Measurements from ENCODE around the gene H2AZ1.

H2AZ1 gene

GRCh38 chr4:99949034-99949998 is 759 bp downstream of the H2AZ1 start:
- peak; percentile 90 for DNase-seq (ENCODE audit: low spot score)
- H2BK120ac ChIP-seq (ENCODE audit: low read depth, low read length), result no peak overlapping the region
- H3K27me3 ChIP-seq (ENCODE audit: control insufficient read depth in 3 of 3, insufficient read depth in 3 of 3, low read depth in 1 of 3, low read length in 3 of 3), result no peaks in the 10 kb centered on the region
- peak overlapping the region; percentile 76 for H2AFZ ChIP-seq (ENCODE audit: low read length)
- no peaks in the 10 kb centered on the region for H3K79me1 ChIP-seq (ENCODE audit: low read depth, low read length)
- peaks cover 0 to 3% of the 10 kb centered on the region in 2 donors for H3K9me3 ChIP-seq (replicated peaks in 1 of 2; ENCODE audit: control insufficient read depth in 2 of 2, insufficient read depth in 1 of 2, low read depth in 1 of 2, low read length in 2 of 2)
- H3K4me1 ChIP-seq (ENCODE audit: control insufficient read depth in 2 of 2, insufficient read depth in 1 of 2, low read depth in 1 of 2, low read length in 2 of 2), result peaks cover 2 to 19% of the 10 kb centered on the region in 2 donors
- peaks cover 6 to 31% of the 10 kb centered on the region in 2 donors for H3K36me3 ChIP-seq (replicated peaks in 1 of 2; ENCODE audit: control insufficient read depth in 2 of 2, insufficient read depth in 2 of 2, low read length in 2 of 2)
- H4K8ac ChIP-seq (ENCODE audit: low read depth, low read length), result no peak overlapping the region
- peak overlapping the region; percentile 52 for H3K23ac ChIP-seq (ENCODE audit: low read depth, low read length, poor library complexity)
- peak overlapping the region; percentile 60 for H2BK15ac ChIP-seq (ENCODE audit: low read length)
- peak overlapping the region; percentile 71 to 86 for H3K4me3 ChIP-seq (ENCODE audit: low read length in 2 of 2)
- peak overlapping the region; percentile 97 for H3K18ac ChIP-seq (ENCODE audit: low read length)
- peak overlapping the region; percentile 98 for H2BK5ac ChIP-seq (ENCODE audit: low read length)
- WGBS, 2 donors (ENCODE audit: extremely low coverage in 2 of 2, insufficient read length in 2 of 2, insufficient replicate concordance in 1 of 2), result no CpG with 5 or more reads among the region's 98 CpGs
- peak overlapping the region; percentile 87 for H4K91ac ChIP-seq (ENCODE audit: low read depth, low read length, poor library complexity)
- H3K4me2 ChIP-seq (ENCODE audit: insufficient read depth, low read length, poor library complexity, severe bottlenecking), result peak overlapping the region; percentile 47
- peak overlapping the region; percentile 72 for H3K14ac ChIP-seq (ENCODE audit: low read length)
- peak overlapping the region; percentile 98 for H3K27ac ChIP-seq (replicated peaks; ENCODE audit: low read length)
- no peak overlapping the region for H2BK12ac ChIP-seq (ENCODE audit: low read length)
- no peak overlapping the region for H3K4ac ChIP-seq (ENCODE audit: low read length)
- H2AK5ac ChIP-seq (ENCODE audit: low read depth, low read length), result peak overlapping the region; percentile 42
- H3K9ac ChIP-seq (ENCODE audit: low read depth, low read length, poor library complexity), result peak overlapping the region; percentile 91

GRCh38 chr4:99947608-99948007 is 2.5 kb downstream of the H2AZ1 start:
- DNase-seq (ENCODE audit: low spot score), result no peak
- no peak overlapping the region for H3K9ac ChIP-seq (ENCODE audit: low read depth, low read length, poor library complexity)
- H3K4ac ChIP-seq (ENCODE audit: low read length), result no peak overlapping the region
- H2BK120ac ChIP-seq (ENCODE audit: low read depth, low read length), result no peak overlapping the region
- H3K27ac ChIP-seq (replicated peaks; ENCODE audit: low read length), result no peak overlapping the region
- H4K8ac ChIP-seq (ENCODE audit: low read depth, low read length), result no peak overlapping the region
- H3K18ac ChIP-seq (ENCODE audit: low read length), result no peak overlapping the region
- no peak overlapping the region for H3K14ac ChIP-seq (ENCODE audit: low read length)
- no peak overlapping the region for H3K23ac ChIP-seq (ENCODE audit: low read depth, low read length, poor library complexity)
- no peak overlapping the region for H2BK15ac ChIP-seq (ENCODE audit: low read length)
- no peak overlapping the region for H2BK5ac ChIP-seq (ENCODE audit: low read length)
- no peak overlapping the region for H4K91ac ChIP-seq (ENCODE audit: low read depth, low read length, poor library complexity)
- H2BK12ac ChIP-seq (ENCODE audit: low read length), result no peak overlapping the region
- H3K4me3 ChIP-seq (ENCODE audit: low read length in 2 of 2), result no peak overlapping the region
- no peak overlapping the region for H2AK5ac ChIP-seq (ENCODE audit: low read depth, low read length)
- no peaks in the 10 kb centered on the region for H3K79me1 ChIP-seq (ENCODE audit: low read depth, low read length)
- peak overlapping the region; percentile 26 for H3K4me2 ChIP-seq (ENCODE audit: insufficient read depth, low read length, poor library complexity, severe bottlenecking)
- WGBS, 2 donors (ENCODE audit: extremely low coverage in 2 of 2, insufficient read length in 2 of 2, insufficient replicate concordance in 1 of 2), result no CpG with 5 or more reads among the region's 4 CpGs
- no peak overlapping the region for H2AFZ ChIP-seq (ENCODE audit: low read length)
- H3K4me1 ChIP-seq (ENCODE audit: control insufficient read depth in 2 of 2, insufficient read depth in 1 of 2, low read depth in 1 of 2, low read length in 2 of 2), result peaks cover 2 to 19% of the 10 kb centered on the region in 2 donors
- no peaks in the 10 kb centered on the region for H3K27me3 ChIP-seq (ENCODE audit: control insufficient read depth in 3 of 3, insufficient read depth in 3 of 3, low read depth in 1 of 3, low read length in 3 of 3)
- peaks cover 0 to 12% of the 10 kb centered on the region in 2 donors for H3K9me3 ChIP-seq (replicated peaks in 1 of 2; ENCODE audit: control insufficient read depth in 2 of 2, insufficient read depth in 1 of 2, low read depth in 1 of 2, low read length in 2 of 2)
- peaks cover 6 to 44% of the 10 kb centered on the region in 2 donors for H3K36me3 ChIP-seq (replicated peaks in 1 of 2; ENCODE audit: control insufficient read depth in 2 of 2, insufficient read depth in 2 of 2, low read length in 2 of 2)

- H2BK5ac ChIP-seq (ENCODE audit: low read length), result no peak overlapping the region
- H3K4me3 ChIP-seq (ENCODE audit: low read length in 2 of 2), result peak overlapping the region; percentile 73 to 83
- peak overlapping the region; percentile 91 for H2AFZ ChIP-seq (ENCODE audit: low read length)
- no peak overlapping the region for H3K23ac ChIP-seq (ENCODE audit: low read depth, low read length, poor library complexity)
- no peak overlapping the region for H4K8ac ChIP-seq (ENCODE audit: low read depth, low read length)
- H4K91ac ChIP-seq (ENCODE audit: low read depth, low read length, poor library complexity), result no peak overlapping the region
- H3K4me2 ChIP-seq (ENCODE audit: insufficient read depth, low read length, poor library complexity, severe bottlenecking), result peak overlapping the region; percentile 60
- no peak overlapping the region for H3K4ac ChIP-seq (ENCODE audit: low read length)
- no peak for DNase-seq (ENCODE audit: low spot score)
- H3K27ac ChIP-seq (replicated peaks; ENCODE audit: low read length), result peak overlapping the region; percentile 93
- H3K4me1 ChIP-seq (ENCODE audit: control insufficient read depth in 2 of 2, insufficient read depth in 1 of 2, low read depth in 1 of 2, low read length in 2 of 2), result peaks cover 2 to 19% of the 10 kb centered on the region in 2 donors
- H3K36me3 ChIP-seq (replicated peaks in 1 of 2; ENCODE audit: control insufficient read depth in 2 of 2, insufficient read depth in 2 of 2, low read length in 2 of 2), result peaks cover 6 to 47% of the 10 kb centered on the region in 2 donors
- H3K9me3 ChIP-seq (replicated peaks in 1 of 2; ENCODE audit: control insufficient read depth in 2 of 2, insufficient read depth in 1 of 2, low read depth in 1 of 2, low read length in 2 of 2), result peaks cover 0 to 12% of the 10 kb centered on the region in 2 donors
- no peaks in the 10 kb centered on the region for H3K79me1 ChIP-seq (ENCODE audit: low read depth, low read length)
- no CpG with 5 or more reads among the region's 8 CpGs for WGBS, 2 donors (ENCODE audit: extremely low coverage in 2 of 2, insufficient read length in 2 of 2, insufficient replicate concordance in 1 of 2)
- H3K18ac ChIP-seq (ENCODE audit: low read length), result no peak overlapping the region
- H3K9ac ChIP-seq (ENCODE audit: low read depth, low read length, poor library complexity), result no peak overlapping the region
- no peak overlapping the region for H2BK15ac ChIP-seq (ENCODE audit: low read length)
- no peak overlapping the region for H2BK12ac ChIP-seq (ENCODE audit: low read length)
- H2AK5ac ChIP-seq (ENCODE audit: low read depth, low read length), result no peak overlapping the region
- no peak overlapping the region for H3K14ac ChIP-seq (ENCODE audit: low read length)
- no peak overlapping the region for H2BK120ac ChIP-seq (ENCODE audit: low read depth, low read length)
- H3K27me3 ChIP-seq (ENCODE audit: control insufficient read depth in 3 of 3, insufficient read depth in 3 of 3, low read depth in 1 of 3, low read length in 3 of 3), result no peaks in the 10 kb centered on the region
These were observed 2.9 kb downstream of the H2AZ1 start for GRCh38 chr4:99947190-99947578.

Measured in neuronal stem cell (in vitro differentiated cells).